ENCODE data around the gene ARMC12.

ARMC12 gene

GRCh38 chr6:35757456-35758123, 20.8 kb downstream of the ARMC12 start:
- FAIRE-seq: no peak
- no peak for TF ChIP-seq POLR2A (IDR thresholded peaks at IDR 0.05; ENCODE audit: low read depth, low read length)
- no peak for DNase-seq (ENCODE audit: insufficient read length, low spot score)

DNA sequence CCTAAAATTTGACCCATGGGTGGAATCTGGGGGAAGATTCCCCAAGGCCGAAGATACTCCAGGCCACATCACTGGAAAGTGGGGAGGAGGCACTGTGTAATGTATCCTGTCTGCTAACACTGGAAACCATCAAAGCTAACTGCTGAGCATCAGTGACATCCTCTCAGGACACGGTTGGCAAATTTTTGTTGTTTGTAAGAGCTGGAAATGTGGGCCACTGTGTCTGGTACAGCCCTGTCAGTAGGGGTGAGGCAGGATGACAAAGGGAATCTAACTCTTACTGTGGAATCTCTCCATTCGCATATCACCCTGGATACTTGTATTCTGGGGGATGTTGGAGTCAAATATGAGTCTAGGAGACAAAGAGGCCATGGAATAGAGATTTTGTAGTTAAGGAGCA, 22.6 kb downstream of the ARMC12 start:
- no peak for TF ChIP-seq POLR2A (IDR thresholded peaks at IDR 0.05; ENCODE audit: low read depth, low read length)
- DNase-seq (ENCODE audit: insufficient read length, low spot score): no peak
- no peak for FAIRE-seq

DNA sequence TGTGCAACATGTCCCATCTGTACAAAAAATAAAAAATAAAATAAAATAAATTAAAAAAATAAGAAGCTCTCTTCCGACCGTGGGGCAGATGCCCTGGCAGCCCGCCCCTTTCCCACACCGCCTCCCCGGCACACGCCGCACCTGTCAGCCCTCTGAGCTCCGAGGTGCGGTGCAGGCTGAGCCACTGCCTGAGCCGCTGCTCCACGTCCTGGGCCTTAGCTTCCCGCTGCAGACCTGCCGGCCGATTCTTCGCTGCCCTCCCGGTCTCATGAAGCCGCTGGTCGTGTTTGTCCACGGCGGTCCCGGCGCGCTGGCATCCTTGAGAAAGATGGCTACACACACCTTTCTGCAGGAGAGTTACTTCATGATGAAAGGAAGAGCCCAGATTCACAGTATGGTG, 28.9 kb downstream of the ARMC12 start:
- DNase-seq (ENCODE audit: insufficient read length, low spot score) (no peak), FAIRE-seq (no peak)
- TF ChIP-seq POLR2A (IDR thresholded peaks at IDR 0.05; ENCODE audit: low read depth, low read length): no peak

- no peak for TF ChIP-seq POLR2A (IDR thresholded peaks at IDR 0.05; ENCODE audit: low read depth, low read length)
- no peak for DNase-seq (ENCODE audit: insufficient read length, low spot score)
- FAIRE-seq: no peak
Observed at GRCh38 chr6:35769211-35769610, 32.4 kb downstream of the ARMC12 start.

GRCh38 chr6:35771343-35771627, 34.5 kb downstream of the ARMC12 start:
- no peak for FAIRE-seq
- no peak for TF ChIP-seq POLR2A (IDR thresholded peaks at IDR 0.05; ENCODE audit: low read depth, low read length)
- DNase-seq (ENCODE audit: insufficient read length, low spot score): no peak

DNA sequence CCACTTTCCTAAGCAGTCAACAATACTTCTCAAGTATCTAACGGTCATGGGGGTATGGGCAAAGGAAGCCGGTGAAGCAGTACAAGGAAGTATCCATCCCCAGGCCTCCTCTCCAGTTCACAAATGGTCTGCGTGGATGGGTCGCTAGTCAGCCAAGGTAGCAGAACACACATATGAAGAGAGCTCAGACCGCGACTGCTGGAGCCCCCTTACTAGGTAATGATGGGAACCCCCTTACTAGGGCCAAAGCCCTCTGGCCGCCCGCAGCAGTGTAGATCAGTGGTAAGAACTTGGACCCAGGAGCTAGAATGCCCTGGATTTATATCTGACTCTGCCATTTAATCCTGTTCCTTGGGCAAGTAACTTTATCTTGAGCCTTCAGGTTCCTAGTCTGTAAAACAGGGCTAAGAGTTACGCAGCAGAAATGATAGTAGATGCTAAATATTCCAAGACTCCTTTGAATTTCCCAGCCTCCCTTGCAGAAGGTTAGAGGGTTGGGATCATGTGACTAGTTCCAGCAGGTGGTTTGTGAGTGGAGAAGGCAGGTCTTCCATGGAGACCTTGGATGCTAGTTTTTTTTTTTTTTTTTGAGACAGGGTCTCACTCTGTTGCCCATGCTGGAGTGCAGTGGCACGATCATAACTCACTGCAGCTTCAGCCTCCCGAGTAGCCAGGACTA, 37.4 kb downstream of the ARMC12 start:
- no peak for TF ChIP-seq POLR2A (IDR thresholded peaks at IDR 0.05; ENCODE audit: low read depth, low read length)
- DNase-seq (ENCODE audit: insufficient read length, low spot score) (no peak), FAIRE-seq (no peak)

- DNase-seq (ENCODE audit: insufficient read length, low spot score) (no peak), FAIRE-seq (no peak)
- no peak for TF ChIP-seq POLR2A (IDR thresholded peaks at IDR 0.05; ENCODE audit: low read depth, low read length)
Observed at GRCh38 chr6:35775031-35775430, 38.2 kb downstream of the ARMC12 start.

GRCh38 chr6:35776364-35777215, 39.8 kb downstream of the ARMC12 start, which contains the start of gene CLPSL2:
Gene CLPSL2 (plus strand): TSS chr6:35776598. CDS start chr6:35776619, 21 bp downstream.
- FAIRE-seq (no peak), DNase-seq (ENCODE audit: insufficient read length, low spot score) (no peak)
- no peak for TF ChIP-seq POLR2A (IDR thresholded peaks at IDR 0.05; ENCODE audit: low read depth, low read length)

DNA sequence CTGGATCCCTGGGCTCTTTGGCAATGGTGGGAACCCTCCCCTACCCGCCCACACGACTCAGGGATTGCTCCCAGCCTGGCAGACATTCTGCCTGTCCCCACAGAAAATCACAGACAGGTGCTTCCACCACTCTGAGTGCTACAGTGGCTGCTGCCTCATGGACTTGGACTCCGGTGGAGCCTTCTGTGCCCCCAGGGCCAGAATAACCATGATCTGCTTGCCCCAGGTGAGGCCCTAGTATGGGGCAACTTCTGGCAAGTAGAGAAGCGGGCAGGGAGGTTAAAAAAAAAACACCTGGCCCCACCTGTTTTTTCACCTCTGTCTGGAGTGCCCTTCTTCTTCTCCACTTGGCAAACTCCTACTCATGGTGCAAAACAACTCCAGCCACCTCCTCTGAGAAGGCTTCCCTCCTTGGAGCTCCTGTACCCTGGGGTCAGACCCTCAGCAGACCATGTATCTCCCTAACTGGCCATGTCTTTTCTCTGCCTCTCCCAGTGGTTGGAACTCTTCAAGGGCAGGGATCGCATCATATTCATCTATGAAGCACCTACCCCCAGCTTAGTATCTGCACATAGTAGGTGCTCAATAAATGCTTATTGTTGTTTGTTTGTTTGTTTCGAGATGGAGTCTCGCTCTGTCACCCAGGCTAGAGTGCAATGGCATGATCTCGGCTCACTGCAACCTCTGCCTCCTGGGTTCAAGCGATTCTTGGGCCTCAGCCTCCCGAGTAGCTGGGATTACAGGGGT, 40.7 kb downstream of the ARMC12 start:
- no peak for FAIRE-seq
- no peak for DNase-seq (ENCODE audit: insufficient read length, low spot score)
- TF ChIP-seq POLR2A (IDR thresholded peaks at IDR 0.05; ENCODE audit: low read depth, low read length): no peak

DNA sequence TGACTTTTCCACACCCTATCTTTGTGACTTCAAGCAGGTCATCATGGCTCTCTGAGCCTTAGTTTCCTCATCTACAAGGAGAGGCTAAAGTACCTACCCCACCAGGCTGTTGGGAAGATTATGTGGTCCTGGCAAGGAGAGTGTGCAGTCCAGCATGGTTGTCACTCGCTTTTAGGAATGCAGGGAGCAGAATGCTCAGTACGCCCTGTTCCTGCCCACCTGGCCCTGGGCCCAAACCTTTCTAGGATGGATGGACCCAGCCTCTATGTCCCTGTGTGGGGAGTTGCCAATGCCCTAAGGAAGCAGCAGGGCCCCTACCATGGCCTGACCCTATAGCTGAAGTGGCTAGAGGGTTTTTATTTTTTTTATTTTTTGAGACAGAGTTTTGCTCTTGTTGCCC, 41.6 kb downstream of the ARMC12 start:
- TF ChIP-seq POLR2A (IDR thresholded peaks at IDR 0.05; ENCODE audit: low read depth, low read length): no peak
- no peak for FAIRE-seq
- no peak for DNase-seq (ENCODE audit: insufficient read length, low spot score)

DNA sequence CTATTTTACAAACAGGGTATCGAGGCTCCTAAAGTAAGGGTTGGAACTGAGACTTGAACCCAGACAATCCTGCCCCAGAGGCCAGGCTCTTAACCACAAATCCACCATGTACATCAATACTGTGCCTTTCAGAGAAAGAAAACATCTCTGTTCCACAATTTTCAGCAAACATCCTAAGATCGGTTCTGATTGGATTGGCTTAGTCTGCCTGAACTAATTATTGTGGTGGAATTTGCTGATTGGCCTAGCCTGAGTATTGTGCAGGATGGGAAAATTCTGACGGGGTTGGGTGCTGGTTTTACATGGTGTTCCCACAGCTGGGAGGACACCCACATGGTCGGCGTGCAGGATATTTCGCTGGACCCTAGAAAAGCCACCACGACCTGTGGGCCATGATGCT, 43.9 kb downstream of the ARMC12 start, which contains the start of gene CLPSL1:
TSS of gene CLPSL1 (plus strand) at position 301 of the 400 bp plus-strand sequence. CDS start at position 393, 92 bp downstream.
- no peak for TF ChIP-seq POLR2A (IDR thresholded peaks at IDR 0.05; ENCODE audit: low read depth, low read length)
- no peak for FAIRE-seq
- DNase-seq (ENCODE audit: insufficient read length, low spot score): no peak

DNA sequence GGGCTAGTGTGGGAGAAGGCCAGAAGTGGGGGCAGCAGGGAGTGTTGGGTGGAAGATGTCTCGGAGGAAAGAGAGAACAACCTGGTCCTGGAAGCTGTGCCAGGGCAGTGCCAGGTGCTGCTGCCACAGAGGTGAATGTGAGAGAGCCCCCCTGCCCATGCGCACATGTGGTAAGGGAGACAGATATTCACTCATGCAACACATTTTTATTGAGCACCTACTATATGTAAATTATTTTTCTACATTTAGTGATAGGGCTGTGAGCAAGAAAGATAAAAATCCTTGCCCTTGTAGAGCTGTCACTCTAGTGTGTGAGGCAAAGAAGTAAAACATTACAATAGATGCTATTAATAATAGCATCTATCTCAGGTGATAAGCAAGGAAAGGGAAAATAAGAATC, 44.5 kb downstream of the ARMC12 start:
- FAIRE-seq: no peak
- no peak for TF ChIP-seq POLR2A (IDR thresholded peaks at IDR 0.05; ENCODE audit: low read depth, low read length)
- DNase-seq (ENCODE audit: insufficient read length, low spot score): no peak

GRCh38 chr6:35782424-35782823, 45.6 kb downstream of the ARMC12 start:
- no peak for FAIRE-seq
- no peak for TF ChIP-seq POLR2A (IDR thresholded peaks at IDR 0.05; ENCODE audit: low read depth, low read length)
- no peak for DNase-seq (ENCODE audit: insufficient read length, low spot score)

GRCh38 chr6:35784200-35784599, 47.4 kb downstream of the ARMC12 start:
- no peak for TF ChIP-seq POLR2A (IDR thresholded peaks at IDR 0.05; ENCODE audit: low read depth, low read length)
- DNase-seq (ENCODE audit: insufficient read length, low spot score): no peak

More at GRCh38 chr6:35784200-35784599, 47.4 kb downstream of the ARMC12 start:
- FAIRE-seq: no peak

Measured in H54 (cell line).